ENCODE results near the gene OR52E8. TPM values are rescaled to one million over a fixed set of nuclear protein-coding genes. Genes with fewer than 3 reads are reported as not detected.

The OR52E8 gene
- total and polyA plus RNA-seq, 7 experiments from 2014 or later = not detected

DNA sequence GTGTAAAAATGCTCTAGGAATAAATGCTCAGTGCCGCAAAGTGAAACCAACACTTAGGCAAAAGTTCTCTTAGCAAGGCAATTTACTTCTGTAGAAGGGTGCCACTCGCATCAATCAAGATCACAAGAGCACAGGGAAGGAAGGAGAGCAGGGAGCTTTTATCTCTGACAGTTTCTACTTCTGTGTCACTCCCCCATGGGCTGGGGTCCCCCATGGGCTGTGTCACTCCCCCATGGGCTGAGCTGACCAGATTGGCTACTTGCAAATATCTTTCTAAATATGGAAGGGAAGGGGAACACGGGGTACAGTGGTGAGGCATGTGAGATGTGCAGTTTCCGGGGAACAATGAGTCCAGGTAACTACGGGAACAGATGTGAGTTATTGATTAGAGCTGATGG lies 48.4 kb downstream of the OR52E8 start:
- no peaks in the 10 kb centered on the region for H3K36me3 ChIP-seq (ENCODE audit: control insufficient read depth in 2 of 3, insufficient read depth in 3 of 3, low read length in 3 of 3)
- H3K36me3 Mint-ChIP-seq = peaks cover 0 to 3% (median 0%) of the 10 kb centered on the region in 5 donors
- ChIA-PET CTCF (interaction anchor here (0.8 to 2.8 kb wide), 6 partner anchors 124 to 1172 kb away, joined by 4 to 11 read pairs (median 6); partner anchors contain the start of genes OR51D1 and TRIM5), POLR2A (interaction anchor here (0.6 to 0.7 kb wide), 2 partner anchors 104 to 109 kb away, joined by 3 to 5 read pairs; no protein-coding TSS in a partner anchor)
- H3K9me3 ChIP-seq (ENCODE audit: control insufficient read depth in 2 of 3, low read length in 3 of 3) = peaks cover 0 to under 1% (median 0%) of the 10 kb centered on the region in 3 experiments
- no peak overlapping the region for H3K27ac ChIP-seq (ENCODE audit: low read depth, low read length)
- DNase-seq = peak in 2 of 9 donors; percentile 7 to 12
- peak overlapping the region; percentile 86 to 95 (median 90) for H3K4me3 Mint-ChIP-seq
- peaks cover 0 to 6% of the 10 kb centered on the region in 2 donors for H3K27me3 ChIP-seq (ENCODE audit: control insufficient read depth in 2 of 2, insufficient read depth in 2 of 2, low read length in 2 of 2)
- peaks cover 7 to 16% (median 10%) of the 10 kb centered on the region in 7 donors for H3K4me1 Mint-ChIP-seq
- peak; percentile 17 for ATAC-seq
- H3K4me1 ChIP-seq (ENCODE audit: control insufficient read depth in 2 of 2, insufficient read depth in 2 of 2, low read length in 2 of 2) = no peaks in the 10 kb centered on the region
- peaks cover 1 to 5% (median 4%) of the 10 kb centered on the region in 11 donors for H3K9me3 Mint-ChIP-seq
- peak overlapping the region; percentile 61 for H3K4me3 ChIP-seq (ENCODE audit: low read length)
- H3K27me3 Mint-ChIP-seq = peaks cover 12 to 30% (median 23%) of the 10 kb centered on the region in 5 donors
- peak overlapping the region in 6 of 9 donors; percentile 1 to 87 (median 20) for H3K27ac Mint-ChIP-seq
- intact Hi-C loops (cut with micrococcal nuclease) = loop anchor here (1.0 to 5.0 kb wide), 2 partner anchors 185 to 1172 kb away; partner anchors contain the start of gene OR51D1 (in 1 of the 2)

- ChIA-PET CTCF (interaction anchor here (0.8 to 2.8 kb wide), 6 partner anchors 124 to 1172 kb away, joined by 4 to 11 read pairs (median 6); partner anchors contain the start of genes OR51D1 and TRIM5), POLR2A (no interaction called here)
- H3K4me1 ChIP-seq (ENCODE audit: control insufficient read depth in 2 of 2, insufficient read depth in 2 of 2, low read length in 2 of 2) = no peaks in the 10 kb centered on the region
- DNase-seq (peak; percentile 38 to 73 (median 66)), ATAC-seq (peak; percentile 92)
- Mint-ChIP-seq H3K27me3 (peaks cover 12 to 29% (median 25%) of the 10 kb centered on the region in 5 donors), H3K4me1 (peaks cover 7 to 16% (median 10%) of the 10 kb centered on the region in 7 donors), H3K36me3 (peaks cover 0 to 4% (median 0%) of the 10 kb centered on the region in 5 donors), H3K9me3 (peaks cover 3 to 9% (median 6%) of the 10 kb centered on the region in 11 donors), H3K4me3 (peak within 1 kb of the TSS; percentile 86 to 95 (median 90)), H3K27ac (peak within 1 kb of the TSS in 8 of 9 donors; percentile 1 to 87 (median 20))
- H3K36me3 ChIP-seq (ENCODE audit: control insufficient read depth in 2 of 3, insufficient read depth in 3 of 3, low read length in 3 of 3) = no peaks in the 10 kb centered on the region
- no peak within 1 kb of the TSS for H3K27ac ChIP-seq (ENCODE audit: low read depth, low read length)
- intact Hi-C loops (cut with micrococcal nuclease) = loop anchor here (1.0 to 5.0 kb wide), 7 partner anchors 124 to 1621 kb away; partner anchors contain the start of gene OR51D1 (in 1 of the 2)
- peaks cover 0 to 5% (median 0%) of the 10 kb centered on the region in 3 experiments for H3K9me3 ChIP-seq (ENCODE audit: control insufficient read depth in 2 of 3, low read length in 3 of 3)
- peak within 1 kb of the TSS; percentile 61 for H3K4me3 ChIP-seq (ENCODE audit: low read length)
- peaks cover 0 to 6% of the 10 kb centered on the region in 2 donors for H3K27me3 ChIP-seq (ENCODE audit: control insufficient read depth in 2 of 2, insufficient read depth in 2 of 2, low read length in 2 of 2)
Observed at GRCh38 chr11:5808500-5809121, 48.9 kb downstream of the OR52E8 start, which contains the start of gene OR52N2. OR52N2 (plus strand) TSS chr11:5808924; CDS start chr11:5820336, 11,412 bp downstream.

GRCh38 chr11:5807580-5807979 lies 49.9 kb downstream of the OR52E8 start:
- peaks cover 12 to 33% (median 25%) of the 10 kb centered on the region in 5 donors for H3K27me3 Mint-ChIP-seq
- no peak for ATAC-seq
- ChIA-PET POLR2A (no interaction called here), CTCF (interaction anchor here (0.6 to 1.0 kb wide), 5 partner anchors 83 to 1620 kb away, joined by 3 to 4 read pairs (median 3); partner anchors contain the start of gene OR51D1)
- peaks cover 0 to 9% (median 4%) of the 10 kb centered on the region in 5 donors for H3K36me3 Mint-ChIP-seq
- no peaks in the 10 kb centered on the region for H3K4me1 ChIP-seq (ENCODE audit: control insufficient read depth in 2 of 2, insufficient read depth in 2 of 2, low read length in 2 of 2)
- peaks cover 0 to 6% of the 10 kb centered on the region in 2 donors for H3K27me3 ChIP-seq (ENCODE audit: control insufficient read depth in 2 of 2, insufficient read depth in 2 of 2, low read length in 2 of 2)
- intact Hi-C loops (cut with micrococcal nuclease) = loop anchor here in 1 of 2 donors (5.0 kb wide), 1 partner anchor 1170 kb away; the partner anchor contains the start of gene OR51D1
- H3K4me1 Mint-ChIP-seq = peaks cover 7 to 16% (median 10%) of the 10 kb centered on the region in 7 donors
- no peak overlapping the region for H3K4me3 Mint-ChIP-seq
- no peak overlapping the region for H3K27ac Mint-ChIP-seq
- H3K36me3 ChIP-seq (ENCODE audit: control insufficient read depth in 2 of 3, insufficient read depth in 3 of 3, low read length in 3 of 3) = no peaks in the 10 kb centered on the region
- no peak overlapping the region for H3K4me3 ChIP-seq (ENCODE audit: low read length)
- H3K9me3 Mint-ChIP-seq = peaks cover 3 to 17% (median 11%) of the 10 kb centered on the region in 11 donors
- DNase-seq = no peak
- H3K9me3 ChIP-seq (ENCODE audit: control insufficient read depth in 2 of 3, low read length in 3 of 3) = peaks cover 0 to 5% (median 0%) of the 10 kb centered on the region in 3 experiments
- H3K27ac ChIP-seq (ENCODE audit: low read depth, low read length) = no peak overlapping the region

Other genes starting within 250 kb of the OR52E8 start
- 10 to 100 TPM in 4 of 5 experiments, 1 to 10 TPM in 1; 5.8 to 14.2 (median 10.8) TPM for gene TRIM34, start 232.7 kb downstream of the OR52E8 start, total RNA-seq
- gene TRIM34, start 232.7 kb downstream of the OR52E8 start, polyA plus RNA-seq = 10 to 100 TPM; 10.8 to 12.6 TPM
- gene TRIM5, start 172.6 kb downstream of the OR52E8 start, total RNA-seq = 10 to 100 TPM; 16.9 to 36.8 (median 26.2) TPM
- gene TRIM5, start 172.6 kb downstream of the OR52E8 start, polyA plus RNA-seq = 10 to 100 TPM; 10.3 to 10.5 TPM
- gene TRIM22, start 167.9 kb downstream of the OR52E8 start, total RNA-seq = 100 to 1,000 TPM; 229 to 340 (median 258) TPM
- 100 to 1,000 TPM; 121 to 184 TPM for gene TRIM22, start 167.9 kb downstream of the OR52E8 start, polyA plus RNA-seq
- 1 to 10 TPM in 1 of 5 experiments, under 1 TPM in 4; 0.19 to 1.4 (median 0.71) TPM for gene OR56B1, start 121.2 kb downstream of the OR52E8 start, total RNA-seq
- under 1 TPM in 1 of 2 donors, not detected in 1; 0.11 TPM for gene OR56B1, start 121.2 kb downstream of the OR52E8 start, polyA plus RNA-seq
- 1 to 10 TPM; 1.0 to 2.8 (median 2.4) TPM for gene OR52N4, start 103.4 kb downstream of the OR52E8 start, total RNA-seq
- under 1 TPM; 0.25 to 0.33 TPM for gene OR52N4, start 103.4 kb downstream of the OR52E8 start, polyA plus RNA-seq
- not detected for gene OR52N5, start 74.3 kb downstream of the OR52E8 start, total RNA-seq
- not detected for gene OR52N5, start 74.3 kb downstream of the OR52E8 start, polyA plus RNA-seq
- gene OR52N1, start 66.4 kb downstream of the OR52E8 start, total RNA-seq = not detected
- gene OR52N1, start 66.4 kb downstream of the OR52E8 start, polyA plus RNA-seq = not detected
- not detected for gene OR52N2, start 48.8 kb downstream of the OR52E8 start, total RNA-seq
- not detected for gene OR52N2, start 48.8 kb downstream of the OR52E8 start, polyA plus RNA-seq
- gene OR52E6, start 15.8 kb downstream of the OR52E8 start, total RNA-seq = not detected
- not detected for gene OR52E6, start 15.8 kb downstream of the OR52E8 start, polyA plus RNA-seq
- gene OR52E4, start 22.9 kb upstream of the OR52E8 start, total RNA-seq = not detected
- not detected for gene OR52E4, start 22.9 kb upstream of the OR52E8 start, polyA plus RNA-seq
- gene OR52E5, start 35.5 kb upstream of the OR52E8 start, total RNA-seq = not detected
- gene OR52E5, start 35.5 kb upstream of the OR52E8 start, polyA plus RNA-seq = not detected
- not detected for gene OR56A3, start 84.6 kb upstream of the OR52E8 start, total RNA-seq
- not detected for gene OR56A3, start 84.6 kb upstream of the OR52E8 start, polyA plus RNA-seq
- not detected for gene OR56A5, start 110.8 kb upstream of the OR52E8 start, total RNA-seq
- not detected for gene OR56A5, start 110.8 kb upstream of the OR52E8 start, polyA plus RNA-seq
- not detected for gene OR52L1, start 129.3 kb upstream of the OR52E8 start, total RNA-seq
- not detected for gene OR52L1, start 129.3 kb upstream of the OR52E8 start, polyA plus RNA-seq
- under 1 TPM in 2 of 5 experiments, not detected in 3; 0.07 to 0.08 TPM for gene OR56A4, start 149.3 kb upstream of the OR52E8 start, total RNA-seq
- not detected for gene OR56A4, start 149.3 kb upstream of the OR52E8 start, polyA plus RNA-seq
- gene OR56A1, start 173.1 kb upstream of the OR52E8 start, total RNA-seq = not detected
- gene OR56A1, start 173.1 kb upstream of the OR52E8 start, polyA plus RNA-seq = not detected
- not detected for gene OR56B4, start 250.0 kb upstream of the OR52E8 start, total RNA-seq
- gene OR56B4, start 250.0 kb upstream of the OR52E8 start, polyA plus RNA-seq = not detected